ENCODE results near the gene ST6GALNAC3.
A peak's percentile ranks its signal among the peaks of the same experiment; 100 is the strongest.
"Not testable (repeated sequence)": the region's sequence is repeated elsewhere in the genome, so short reads cannot be mapped to it uniquely, and the experiment has no call there.

Gene ST6GALNAC3

GRCh38 chr1:76191561-76191960 lies 117.0 kb downstream of the ST6GALNAC3 start:
- no peak for DNase-seq (ENCODE audit: low read depth)

- no peak for DNase-seq (ENCODE audit: low read depth)
Measured at GRCh38 chr1:76198452-76198851, 123.9 kb downstream of the ST6GALNAC3 start.

GRCh38 chr1:76202670-76203069 lies 128.1 kb downstream of the ST6GALNAC3 start:
- no peak for DNase-seq (ENCODE audit: low read depth)

GRCh38 chr1:76203127-76203526 lies 128.6 kb downstream of the ST6GALNAC3 start:
- DNase-seq (ENCODE audit: low read depth): no peak

- DNase-seq (ENCODE audit: low read depth): no peak
Measured at GRCh38 chr1:76209238-76209637, 134.7 kb downstream of the ST6GALNAC3 start.

GRCh38 chr1:76209648-76210047 lies 135.1 kb downstream of the ST6GALNAC3 start:
- no peak for DNase-seq (ENCODE audit: low read depth)

- DNase-seq (ENCODE audit: low read depth): no peak
Measured at GRCh38 chr1:76210160-76210559, 135.6 kb downstream of the ST6GALNAC3 start.

- DNase-seq (ENCODE audit: low read depth): no peak
Measured at GRCh38 chr1:76218888-76219287, 144.3 kb downstream of the ST6GALNAC3 start.

- DNase-seq (ENCODE audit: low read depth): no peak
Measured at GRCh38 chr1:76219366-76219818, 144.8 kb downstream of the ST6GALNAC3 start.

- DNase-seq (ENCODE audit: low read depth): no peak
Measured at GRCh38 chr1:76224752-76225151, 150.2 kb downstream of the ST6GALNAC3 start.

- DNase-seq (ENCODE audit: low read depth): no peak
Measured at GRCh38 chr1:76225526-76225925, 151.0 kb downstream of the ST6GALNAC3 start.

- no peak for DNase-seq (ENCODE audit: low read depth)
Measured at GRCh38 chr1:76227621-76228020, 153.1 kb downstream of the ST6GALNAC3 start.

- no peak for DNase-seq (ENCODE audit: low read depth)
Measured at GRCh38 chr1:76229279-76230005, 154.9 kb downstream of the ST6GALNAC3 start.

- DNase-seq (ENCODE audit: low read depth): no peak
Measured at GRCh38 chr1:76230842-76231281, 156.3 kb downstream of the ST6GALNAC3 start.

GRCh38 chr1:76231320-76231719 lies 156.8 kb downstream of the ST6GALNAC3 start:
- no peak for DNase-seq (ENCODE audit: low read depth)

- DNase-seq (ENCODE audit: low read depth): no peak
Measured at GRCh38 chr1:76232666-76233065, 158.1 kb downstream of the ST6GALNAC3 start.

GRCh38 chr1:76234061-76234460 lies 159.5 kb downstream of the ST6GALNAC3 start:
- no peak for DNase-seq (ENCODE audit: low read depth)

GRCh38 chr1:76237211-76237610 lies 162.7 kb downstream of the ST6GALNAC3 start:
- DNase-seq (ENCODE audit: low read depth): no peak

- DNase-seq (ENCODE audit: low read depth): peak; percentile 26
Measured at GRCh38 chr1:76238094-76238628, 163.6 kb downstream of the ST6GALNAC3 start.

- no peak for DNase-seq (ENCODE audit: low read depth)
Measured at GRCh38 chr1:76239470-76239918, 164.9 kb downstream of the ST6GALNAC3 start.

- DNase-seq (ENCODE audit: low read depth): no peak
Measured at GRCh38 chr1:76240316-76240715, 165.8 kb downstream of the ST6GALNAC3 start.

- not testable (repeated sequence) for DNase-seq (ENCODE audit: low read depth)
Measured at GRCh38 chr1:76242587-76242986, 168.0 kb downstream of the ST6GALNAC3 start.

- no peak for DNase-seq (ENCODE audit: low read depth)
Measured at GRCh38 chr1:76247261-76247852, 172.8 kb downstream of the ST6GALNAC3 start.

Data from EH (cell line).